Neural cell (in vitro differentiated cells): ENCODE results near the gene PIK3CA. TPM values are rescaled to one million over a fixed set of nuclear protein-coding genes. Genes with fewer than 3 reads are reported as not detected.

Experiments used
- H2AFZ ChIP-seq: fragments of 200-600, 300-800 bp; sonication (generic), shearing (Covaris generic); 2 replicates; pipeline ENCODE4 v1.6.0; 2014; ENCODE audit warnings: low read depth, mild to moderate bottlenecking, antibody characterized with exemption, low read length, moderate library complexity
- H3F3A ChIP-seq: fragments of 200-600 bp; shearing (Covaris generic); 2 replicates; pipeline ENCODE4 v1.6.1; 2016; ENCODE audit warnings: mild to moderate bottlenecking, moderate library complexity, mixed read lengths, antibody characterized with exemption, low read length; ENCODE audit not compliant: insufficient read depth, poor library complexity, severe bottlenecking
- H3K27ac ChIP-seq: fragments of 200-600, 300-800 bp; sonication (generic), shearing (Covaris generic); 2 replicates; pipeline ENCODE4 v1.5.1; 2014; ENCODE audit warnings: mild to moderate bottlenecking, low read length, moderate library complexity
- H3K27me3 ChIP-seq: fragments of 300-800, 200-600 bp; sonication (generic), shearing (Covaris generic); 2 replicates; pipeline ENCODE4 v1.6.0; 2014; ENCODE audit warnings: mild to moderate bottlenecking, low read depth, low read length, moderate library complexity; ENCODE audit not compliant: insufficient read depth
- H3K36me3 ChIP-seq: fragments of 300-800, 200-600 bp; sonication (generic), shearing (Covaris generic); 2 replicates; pipeline ENCODE4 v1.5.1; 2014; ENCODE audit warnings: mild to moderate bottlenecking, antibody characterized with exemption, low read length, moderate library complexity; ENCODE audit not compliant: insufficient read depth
- H3K4me2 ChIP-seq: fragments of 300-800, 200-600 bp; sonication (generic), shearing (Covaris generic); 2 replicates; pipeline ENCODE4 v1.6.0; 2014; ENCODE audit warnings: mild to moderate bottlenecking, low read length
- H3K4me3 ChIP-seq: fragments of 300-800, 200-600 bp; sonication (generic), shearing (Covaris generic); 2 replicates; pipeline ENCODE4 v1.5.1; 2014; ENCODE audit warnings: mild to moderate bottlenecking, low read length, moderate library complexity
- H3K79me2 ChIP-seq: fragments of 200-600 bp; shearing (Covaris generic); replicated peaks from 2 replicates; pipeline ENCODE4 v1.6.0; 2014; ENCODE audit warnings: mild to moderate bottlenecking, low read length, moderate library complexity; ENCODE audit not compliant: insufficient read depth
- H3K9ac ChIP-seq: fragments of 300-800, 200-600 bp; sonication (generic), shearing (Covaris generic); 2 replicates; pipeline ENCODE4 v1.6.1; 2016; ENCODE audit warnings: mild to moderate bottlenecking, low read length, mixed read lengths
- H3K9me2 ChIP-seq: fragments of 200-600 bp; shearing (Covaris generic); 2 replicates; pipeline ENCODE4 v1.6.1; 2016; ENCODE audit warnings: mild to moderate bottlenecking, low read length, mixed read lengths; ENCODE audit not compliant: insufficient read depth
- H3K9me3 ChIP-seq: fragments of 200-600, 300-800 bp; sonication (generic), shearing (Covaris generic); 2 replicates; pipeline ENCODE4 v1.6.1; 2016; ENCODE audit warnings: mild to moderate bottlenecking, mixed run types, low read length, moderate library complexity, mixed read lengths
- H4K20me1 ChIP-seq: fragments of 200-600 bp; shearing (Covaris generic); 2 replicates; pipeline ENCODE4 v1.6.1; 2016; ENCODE audit warnings: mild to moderate bottlenecking, mixed run types; ENCODE audit not compliant: insufficient read depth
- EP300 ChIP-seq: fragments of 450-650 bp; conservative IDR thresholded peaks from 2 replicates; pipeline ENCODE4 v1.6.1; 2014; ENCODE audit warnings: antibody characterized with exemption, mild to moderate bottlenecking, moderate library complexity; ENCODE audit not compliant: poor library complexity, severe bottlenecking
- EZH2 ChIP-seq: fragments of 200-600, 300-800 bp; shearing (Covaris generic), sonication (generic); IDR thresholded peaks from 2 replicates; pipeline ENCODE4 v1.6.1; 2014; ENCODE audit warnings: antibody characterized with exemption, low read length, borderline replicate concordance, mild to moderate bottlenecking; ENCODE audit not compliant: insufficient read depth, poor library complexity, severe bottlenecking
- MXI1 ChIP-seq: fragments of 450-650 bp; conservative IDR thresholded peaks from 2 replicates; pipeline ENCODE4 v1.6.1; 2014; ENCODE audit warnings: antibody characterized with exemption, mild to moderate bottlenecking; ENCODE audit not compliant: poor library complexity, severe bottlenecking
- POLR2AphosphoS5 ChIP-seq: IDR thresholded peaks from 2 replicates; pipeline ENCODE4 v1.6.1; 2012
- RAD21 ChIP-seq: fragments of 450-650 bp; conservative IDR thresholded peaks from 2 replicates; pipeline ENCODE4 v1.6.1; 2014; ENCODE audit warnings: antibody characterized with exemption, mild to moderate bottlenecking, moderate library complexity
- SMC3 ChIP-seq: fragments of 450-650 bp; conservative IDR thresholded peaks from 2 replicates; pipeline ENCODE4 v1.6.1; 2014; ENCODE audit warnings: antibody characterized with exemption, mild to moderate bottlenecking, moderate library complexity; ENCODE audit not compliant: poor library complexity
- TAF1 ChIP-seq: IDR thresholded peaks from 2 replicates; pipeline ENCODE4 v1.6.1; 2012; ENCODE audit warnings: low read depth
- polyA plus RNA-seq: library from polyadenylated mRNA; depleted of rRNA; stranded (reverse); fragments of >200 nt; gene quantifications from 2 replicates; pipeline ENCODE4 v1.2.3, GENCODE V29; 2014
- TF ChIP-seq, protein P1 (sequence below): IDR thresholded peaks from 2 replicates; pipeline ENCODE4 v1.6.1; 2012; ENCODE audit warnings: borderline replicate concordance
- TF ChIP-seq, protein P2 (sequence below): fragments of 450-650 bp; IDR thresholded peaks from 2 replicates; pipeline ENCODE4 v1.5.1; 2014; ENCODE audit warnings: antibody characterized with exemption, mild to moderate bottlenecking, moderate library complexity; ENCODE audit not compliant: poor library complexity, severe bottlenecking

Gene PIK3CA
- polyA plus RNA-seq, 1 donor from 2014 or later, result 15.2 TPM

DNA sequence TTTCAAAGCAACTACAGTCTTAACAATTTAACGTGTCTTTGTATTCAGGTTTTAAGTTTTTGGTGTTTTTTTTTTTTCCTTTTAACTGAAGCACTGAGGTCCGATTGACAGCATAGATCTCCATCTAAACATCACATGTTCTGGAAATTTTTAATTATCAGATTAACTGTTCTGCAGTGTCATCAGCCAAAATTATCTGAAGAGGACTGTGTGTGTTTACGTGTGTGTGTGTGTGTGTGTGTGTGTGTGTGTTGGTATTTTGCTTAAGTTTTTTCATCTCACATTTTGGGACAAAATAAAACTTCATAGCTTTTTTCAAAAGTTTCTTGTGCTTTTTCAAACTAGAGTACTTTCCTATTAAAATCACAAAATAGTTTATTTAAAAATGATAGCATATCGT, 1.8 kb downstream of the PIK3CA start:
- no peaks in the 10 kb centered on the region for H3K36me3 ChIP-seq
- no peak overlapping the region for H3K27ac ChIP-seq
- H3K9me3 ChIP-seq, result no peaks in the 10 kb centered on the region
- peaks cover 56% of the 10 kb centered on the region for H3K79me2 ChIP-seq
- no peak overlapping the region for H2AFZ ChIP-seq
- H3K9me2 ChIP-seq, result no peaks in the 10 kb centered on the region
- TF ChIP-seq SMC3 (no peak), EZH2 (no peak), RAD21 (no peak), MXI1 (no peak), EP300 (no peak), TAF1 (no peak), POLR2AphosphoS5 (no peak)
- TF ChIP-seq, protein P1, sequence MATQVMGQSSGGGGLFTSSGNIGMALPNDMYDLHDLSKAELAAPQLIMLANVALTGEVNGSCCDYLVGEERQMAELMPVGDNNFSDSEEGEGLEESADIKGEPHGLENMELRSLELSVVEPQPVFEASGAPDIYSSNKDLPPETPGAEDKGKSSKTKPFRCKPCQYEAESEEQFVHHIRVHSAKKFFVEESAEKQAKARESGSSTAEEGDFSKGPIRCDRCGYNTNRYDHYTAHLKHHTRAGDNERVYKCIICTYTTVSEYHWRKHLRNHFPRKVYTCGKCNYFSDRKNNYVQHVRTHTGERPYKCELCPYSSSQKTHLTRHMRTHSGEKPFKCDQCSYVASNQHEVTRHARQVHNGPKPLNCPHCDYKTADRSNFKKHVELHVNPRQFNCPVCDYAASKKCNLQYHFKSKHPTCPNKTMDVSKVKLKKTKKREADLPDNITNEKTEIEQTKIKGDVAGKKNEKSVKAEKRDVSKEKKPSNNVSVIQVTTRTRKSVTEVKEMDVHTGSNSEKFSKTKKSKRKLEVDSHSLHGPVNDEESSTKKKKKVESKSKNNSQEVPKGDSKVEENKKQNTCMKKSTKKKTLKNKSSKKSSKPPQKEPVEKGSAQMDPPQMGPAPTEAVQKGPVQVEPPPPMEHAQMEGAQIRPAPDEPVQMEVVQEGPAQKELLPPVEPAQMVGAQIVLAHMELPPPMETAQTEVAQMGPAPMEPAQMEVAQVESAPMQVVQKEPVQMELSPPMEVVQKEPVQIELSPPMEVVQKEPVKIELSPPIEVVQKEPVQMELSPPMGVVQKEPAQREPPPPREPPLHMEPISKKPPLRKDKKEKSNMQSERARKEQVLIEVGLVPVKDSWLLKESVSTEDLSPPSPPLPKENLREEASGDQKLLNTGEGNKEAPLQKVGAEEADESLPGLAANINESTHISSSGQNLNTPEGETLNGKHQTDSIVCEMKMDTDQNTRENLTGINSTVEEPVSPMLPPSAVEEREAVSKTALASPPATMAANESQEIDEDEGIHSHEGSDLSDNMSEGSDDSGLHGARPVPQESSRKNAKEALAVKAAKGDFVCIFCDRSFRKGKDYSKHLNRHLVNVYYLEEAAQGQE, result no peak
- TF ChIP-seq, protein P2, sequence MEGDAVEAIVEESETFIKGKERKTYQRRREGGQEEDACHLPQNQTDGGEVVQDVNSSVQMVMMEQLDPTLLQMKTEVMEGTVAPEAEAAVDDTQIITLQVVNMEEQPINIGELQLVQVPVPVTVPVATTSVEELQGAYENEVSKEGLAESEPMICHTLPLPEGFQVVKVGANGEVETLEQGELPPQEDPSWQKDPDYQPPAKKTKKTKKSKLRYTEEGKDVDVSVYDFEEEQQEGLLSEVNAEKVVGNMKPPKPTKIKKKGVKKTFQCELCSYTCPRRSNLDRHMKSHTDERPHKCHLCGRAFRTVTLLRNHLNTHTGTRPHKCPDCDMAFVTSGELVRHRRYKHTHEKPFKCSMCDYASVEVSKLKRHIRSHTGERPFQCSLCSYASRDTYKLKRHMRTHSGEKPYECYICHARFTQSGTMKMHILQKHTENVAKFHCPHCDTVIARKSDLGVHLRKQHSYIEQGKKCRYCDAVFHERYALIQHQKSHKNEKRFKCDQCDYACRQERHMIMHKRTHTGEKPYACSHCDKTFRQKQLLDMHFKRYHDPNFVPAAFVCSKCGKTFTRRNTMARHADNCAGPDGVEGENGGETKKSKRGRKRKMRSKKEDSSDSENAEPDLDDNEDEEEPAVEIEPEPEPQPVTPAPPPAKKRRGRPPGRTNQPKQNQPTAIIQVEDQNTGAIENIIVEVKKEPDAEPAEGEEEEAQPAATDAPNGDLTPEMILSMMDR, result no peak
- no peaks in the 10 kb centered on the region for H3K27me3 ChIP-seq
- peaks cover 4% of the 10 kb centered on the region for H3F3A ChIP-seq
- H3K9ac ChIP-seq, result peak overlapping the region; percentile 90
- H4K20me1 ChIP-seq, result no peaks in the 10 kb centered on the region
- H3K4me2 ChIP-seq, result peak overlapping the region; percentile 77
- peak overlapping the region; percentile 89 for H3K4me3 ChIP-seq

DNA sequence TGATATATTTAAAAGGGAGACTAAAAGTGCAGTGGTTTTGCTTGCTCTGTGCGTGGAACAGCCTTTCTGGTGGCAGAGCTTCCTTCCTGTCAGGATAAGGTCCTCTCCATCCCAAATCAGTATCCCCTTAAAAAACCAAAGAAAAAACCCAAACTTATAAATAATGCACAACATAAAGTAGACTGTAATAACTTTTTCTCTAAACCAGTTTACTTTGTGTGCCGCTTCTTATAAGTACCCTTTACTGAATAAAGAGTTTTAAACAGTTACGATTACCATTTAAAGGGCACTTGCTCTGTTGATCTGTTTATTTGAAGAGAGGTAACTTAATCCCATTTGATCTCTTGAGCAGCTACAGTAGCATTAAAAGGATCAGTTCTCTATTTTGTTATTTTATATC, 2.5 kb downstream of the PIK3CA start:
- Histone ChIP-seq H3K4me3 (peak overlapping the region; percentile 89), H3K79me2 (peaks cover 63% of the 10 kb centered on the region), H3K4me2 (no peak overlapping the region), H2AFZ (no peak overlapping the region), H3K9ac (no peak overlapping the region), H3K36me3 (no peaks in the 10 kb centered on the region), H3K9me3 (no peaks in the 10 kb centered on the region), H3K27ac (no peak overlapping the region), H3K9me2 (no peaks in the 10 kb centered on the region), H3F3A (peaks cover 4% of the 10 kb centered on the region), H3K27me3 (no peaks in the 10 kb centered on the region), H4K20me1 (no peaks in the 10 kb centered on the region)
- TF ChIP-seq EP300, result no peak
- no peak for TF ChIP-seq TAF1
- no peak for TF ChIP-seq SMC3
- no peak for TF ChIP-seq POLR2AphosphoS5
- no peak for TF ChIP-seq RAD21
- TF ChIP-seq EZH2, result no peak
- TF ChIP-seq MXI1, result no peak
- TF ChIP-seq, protein P1, result no peak
- TF ChIP-seq, protein P2, result no peak
